GM12878 (cell line): ENCODE measurements around the gene ARSA. TPM values are rescaled to one million over a fixed set of nuclear protein-coding genes. Genes with fewer than 3 reads are reported as not detected.

ENCODE experiments used
- ATAC-seq: fragments of 200-7000 bp; cut with Tn5 transposase; 3 replicates; pipeline ENCODE4 v1.9.1; 2020; ENCODE audit warnings: mild to moderate bottlenecking, moderate library complexity
- BruUV-seq: library from RNA; stranded (reverse); fragments of 400-500 nt; replicated peaks from 2 replicates; lab custom pipeline; 2021; lab: Mats Ljungman, UMichigan
- CTCF ChIA-PET: fragments of 300-600 bp; sonication (Branson Sonifier 250); formaldehyde crosslinking; extraction: SDS; loops from one replicate; lab custom pipeline; 2021; ENCODE audit warnings: inconsistent platforms; lab: Yijun Ruan, JAX
- POLR2A ChIA-PET: fragments of 350-600 bp; formaldehyde crosslinking; extraction: SDS; loops from one replicate; lab custom pipeline; 2021; ENCODE audit warnings: inconsistent platforms; lab: Charles Lee
- RAD21 ChIA-PET: fragments of 300-600 bp; sonication (Branson Sonifier 250); formaldehyde crosslinking; loops from one replicate; lab custom pipeline; 2023; ENCODE audit warnings: antibody characterized with exemption; ENCODE audit not compliant: unreplicated experiment; lab: Charles Lee
- SMC1A ChIA-PET: fragments of 300-600 bp; sonication (Branson Sonifier 250); formaldehyde crosslinking; loops from one replicate; lab custom pipeline; 2023; ENCODE audit not compliant: unreplicated experiment, uncharacterized antibody; lab: Charles Lee
- DNase-seq: peaks from one replicate; pipeline ENCODE4 v3.0.0-alpha.2; 2011; ENCODE audit warnings: low read depth, low spot score
- FAIRE-seq: peaks from 3 replicates; lab custom pipeline; 2011; peaks lifted over from hg19 to GRCh38; lab: Jason Lieb, UNC
- H2AFZ ChIP-seq: 2 replicates; pipeline ENCODE4 v1.6.0; 2011; ENCODE audit warnings: low read depth, low read length, control low read depth; ENCODE audit not compliant: control insufficient read depth
- H3K27ac ChIP-seq: 2 replicates; pipeline ENCODE4 v1.5.1; 2011; ENCODE audit warnings: control low read depth; ENCODE audit not compliant: control insufficient read depth, insufficient read depth
- H3K27me3 ChIP-seq, 2 experiments: replicated peaks in 1 of 2; 2 replicates each; pipeline versions ENCODE4 v1.6.0 to v1.6.1; 2011; ENCODE audit warnings: low read length in 1 of 2; ENCODE audit not compliant: control insufficient read depth in 2 of 2, insufficient read depth in 2 of 2
- H3K36me3 ChIP-seq, 2 experiments: 2 replicates each; pipeline ENCODE4 v1.5.1; 2011; ENCODE audit warnings: low read length in 1 of 2; ENCODE audit not compliant: control insufficient read depth in 2 of 2, insufficient read depth in 2 of 2
- H3K4me1 ChIP-seq: 2 replicates; pipeline ENCODE4 v1.6.1; 2011; ENCODE audit warnings: mild to moderate bottlenecking, low read length, moderate library complexity, mixed read lengths; ENCODE audit not compliant: control insufficient read depth, insufficient read depth
- H3K4me2 ChIP-seq: 2 replicates; pipeline ENCODE4 v1.6.0; 2011; ENCODE audit warnings: control low read depth; ENCODE audit not compliant: control insufficient read depth, insufficient read depth
- H3K4me3 ChIP-seq: fragments of 200-600 bp; sonication (generic); 2 replicates; pipeline ENCODE4 v1.5.1; 2016
- H3K79me2 ChIP-seq: 2 replicates; pipeline ENCODE4 v1.6.0; 2011; ENCODE audit warnings: low read length; ENCODE audit not compliant: control insufficient read depth, insufficient read depth
- H3K9ac ChIP-seq: 2 replicates; pipeline ENCODE4 v1.8.0; 2011; ENCODE audit warnings: low read length, control low read depth, mixed read lengths; ENCODE audit not compliant: control insufficient read depth, insufficient read depth
- H3K9me3 ChIP-seq: replicated peaks from 3 replicates; pipeline ENCODE4 v1.5.1; 2011; ENCODE audit warnings: mild to moderate bottlenecking, low read length; ENCODE audit not compliant: control insufficient read depth, insufficient read depth
- H4K20me1 ChIP-seq: 2 replicates; pipeline ENCODE4 v1.6.0; 2011; ENCODE audit not compliant: control insufficient read depth, insufficient read depth
- IRF4 ChIP-seq: IDR thresholded peaks from 2 replicates; pipeline ENCODE4 v1.6.1; 2011; ENCODE audit warnings: low read depth, low read length
- MXI1 ChIP-seq: fragments of 150-350 bp; IDR thresholded peaks from 2 replicates; pipeline ENCODE4 v1.6.1; 2011; ENCODE audit warnings: low read depth, mild to moderate bottlenecking, inconsistent platforms, low read length, improper control_type of control experiment
- SIX5 ChIP-seq: IDR thresholded peaks from 2 replicates; pipeline ENCODE4 v1.6.1; 2011; ENCODE audit warnings: mild to moderate bottlenecking, low read depth, low read length, moderate library complexity; ENCODE audit not compliant: severe bottlenecking
- SREBF1 ChIP-seq: IDR thresholded peaks from 2 replicates; pipeline ENCODE4 v1.6.1; 2012; ENCODE audit warnings: mild to moderate bottlenecking, low read length
- WGBS: methylation state at CpG from one replicate; pipeline ENCODE4 v1.1.6; 2016; ENCODE audit warnings: low lambda C conversion rate; ENCODE audit not compliant: insufficient replicate concordance, insufficient coverage; ENCODE audit errors: missing lambda C conversion rate; 5-methylcytosine and 5-hydroxymethylcytosine counted together
- in situ Hi-C: fragments of 300-500 bp; cut with MboI; formaldehyde crosslinking; loops from 9 replicates; pipeline ENCODE4 v1.14.3; 2018; ENCODE audit warnings: mixed read lengths
- intact Hi-C: fragments of 100-400 bp; cut with micrococcal nuclease; formaldehyde crosslinking; loops from one replicate; pipeline ENCODE4 v1.14.2; 2022; ENCODE audit not compliant: unreplicated experiment
- polyA plus RNA-seq, 11 experiments: library from polyadenylated mRNA; depleted of rRNA in 4 of 11; unstranded in 6 of 11; stranded (reverse) in 5 of 11; fragments of >200 nt; fragmentation: Nextera tagmentation in 4 of 11; fragmentation: Illumina TruSeq in 1 of 11; extraction: Ambion mirVana in 4 of 11; extraction: Trizol in 1 of 11; gene quantifications; 1 replicate in 1 of 11; 2 replicates in 10 of 11; pipeline versions ENCODE4 v1.2.1 to v1.2.3, GENCODE V29; 2011 to 2016; ENCODE audit warnings: inconsistent platforms in 2 of 11, missing spikeins in 2 of 11, low read depth in 1 of 11
- total RNA-seq, 4 experiments: library from RNA; depleted of rRNA in 3 of 4; stranded (reverse); fragments of >200 nt in 3 of 4; fragmentation: Illumina TruSeq in 1 of 4; extraction: Trizol in 1 of 4; gene quantifications; 2 replicates each; pipeline versions ENCODE4 v1.2.1 to v1.2.3, GENCODE V29; 2013 to 2021
- TF ChIP-seq, protein P1 (sequence below): fragments of 450-650 bp; IDR thresholded peaks from 2 replicates; pipeline ENCODE4 v1.6.1; 2017; ENCODE audit warnings: mild to moderate bottlenecking, moderate library complexity

Gene ARSA
- total and polyA plus RNA-seq, 10 of the 15 experiments (the other 5 are each of a cell fraction or from before 2014, with no cell fraction given): 0.39 to 26.3 (median 9.8) TPM

DNA sequence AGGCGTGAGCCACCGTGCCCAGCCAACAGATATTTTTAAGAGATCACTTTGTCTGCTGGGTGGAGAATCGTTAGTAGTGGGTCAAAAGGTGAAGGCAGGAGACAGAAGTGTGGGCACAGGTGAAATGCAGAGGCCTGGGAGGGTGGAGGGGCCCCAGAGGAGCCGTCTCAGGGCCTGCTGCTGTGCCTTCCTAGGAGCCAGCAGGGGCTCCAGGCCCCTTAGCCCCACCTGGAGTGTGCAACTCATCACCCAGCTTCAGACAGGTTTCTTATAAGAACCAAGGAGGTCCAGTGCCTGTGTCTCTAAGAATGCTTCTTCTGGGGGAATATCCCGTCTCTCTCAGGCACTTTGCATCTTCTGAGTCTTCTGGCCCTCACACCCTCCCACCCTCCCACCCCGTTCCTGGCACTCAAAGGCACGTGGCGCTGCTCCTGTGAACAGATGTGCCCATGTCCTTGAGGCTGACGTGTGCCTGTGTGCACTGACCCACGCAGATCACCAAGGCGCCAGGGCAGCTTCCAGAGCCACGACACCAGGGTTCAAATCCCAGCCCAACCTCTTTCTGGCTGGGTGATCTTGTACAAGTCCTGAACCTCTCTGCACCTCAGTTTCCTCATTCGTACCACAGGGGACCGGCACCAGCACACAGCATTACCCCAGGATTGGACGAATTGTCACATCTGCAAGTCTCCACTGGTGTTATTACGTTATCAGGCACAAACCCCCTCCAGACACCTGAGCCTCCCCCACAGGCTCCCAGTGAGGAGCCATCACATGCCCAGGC lies 3.4 kb downstream of the ARSA start (continued):
- TF ChIP-seq MXI1 (no peak), SIX5 (no peak)

DNA sequence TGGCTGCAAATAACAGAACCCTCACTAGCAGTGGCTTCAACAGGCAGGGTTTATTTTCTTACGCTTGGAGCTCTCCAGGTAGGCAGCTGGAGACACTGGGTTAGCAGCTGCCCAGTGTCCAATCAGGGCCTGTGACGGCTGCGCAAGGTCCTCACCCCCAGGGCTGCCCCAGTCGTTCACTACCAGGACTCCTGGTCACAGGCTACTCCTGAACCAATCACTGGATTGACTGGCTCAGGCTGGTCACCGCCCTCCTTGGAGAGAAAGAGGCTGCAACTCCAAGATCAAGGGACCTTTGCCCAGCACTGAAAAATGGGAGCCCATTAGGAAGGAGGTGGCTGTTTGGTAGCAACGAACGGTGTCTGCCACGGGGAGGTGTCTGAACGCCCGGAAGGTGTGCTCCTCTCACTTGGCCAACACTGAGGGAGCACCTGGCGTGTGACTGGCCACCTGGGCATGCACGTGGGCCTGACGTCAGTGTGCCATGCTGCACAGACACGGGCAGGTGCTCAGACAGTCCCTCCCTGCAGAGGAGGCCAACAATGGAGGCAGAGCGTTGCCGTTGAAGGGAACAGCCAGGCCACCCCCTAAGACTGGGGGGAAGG lies 5.1 kb downstream of the ARSA start:
- intact Hi-C loops: loop anchor here (5.0 kb wide), 3 partner anchors 69 to 381 kb away; no protein-coding TSS in a partner anchor

More for the DNA sequence above, 5.1 kb downstream of the ARSA start:
- DNase-seq (no peak), FAIRE-seq (no peak), ATAC-seq (no peak)
- H3K36me3 ChIP-seq: no peaks in the 10 kb centered on the region; a peak in 2 of 4 replicates
- H3K4me1 ChIP-seq: peaks cover 28% of the 10 kb centered on the region
- TF ChIP-seq SREBF1: no peak
- no peak for TF ChIP-seq IRF4
- TF ChIP-seq, protein P1, sequence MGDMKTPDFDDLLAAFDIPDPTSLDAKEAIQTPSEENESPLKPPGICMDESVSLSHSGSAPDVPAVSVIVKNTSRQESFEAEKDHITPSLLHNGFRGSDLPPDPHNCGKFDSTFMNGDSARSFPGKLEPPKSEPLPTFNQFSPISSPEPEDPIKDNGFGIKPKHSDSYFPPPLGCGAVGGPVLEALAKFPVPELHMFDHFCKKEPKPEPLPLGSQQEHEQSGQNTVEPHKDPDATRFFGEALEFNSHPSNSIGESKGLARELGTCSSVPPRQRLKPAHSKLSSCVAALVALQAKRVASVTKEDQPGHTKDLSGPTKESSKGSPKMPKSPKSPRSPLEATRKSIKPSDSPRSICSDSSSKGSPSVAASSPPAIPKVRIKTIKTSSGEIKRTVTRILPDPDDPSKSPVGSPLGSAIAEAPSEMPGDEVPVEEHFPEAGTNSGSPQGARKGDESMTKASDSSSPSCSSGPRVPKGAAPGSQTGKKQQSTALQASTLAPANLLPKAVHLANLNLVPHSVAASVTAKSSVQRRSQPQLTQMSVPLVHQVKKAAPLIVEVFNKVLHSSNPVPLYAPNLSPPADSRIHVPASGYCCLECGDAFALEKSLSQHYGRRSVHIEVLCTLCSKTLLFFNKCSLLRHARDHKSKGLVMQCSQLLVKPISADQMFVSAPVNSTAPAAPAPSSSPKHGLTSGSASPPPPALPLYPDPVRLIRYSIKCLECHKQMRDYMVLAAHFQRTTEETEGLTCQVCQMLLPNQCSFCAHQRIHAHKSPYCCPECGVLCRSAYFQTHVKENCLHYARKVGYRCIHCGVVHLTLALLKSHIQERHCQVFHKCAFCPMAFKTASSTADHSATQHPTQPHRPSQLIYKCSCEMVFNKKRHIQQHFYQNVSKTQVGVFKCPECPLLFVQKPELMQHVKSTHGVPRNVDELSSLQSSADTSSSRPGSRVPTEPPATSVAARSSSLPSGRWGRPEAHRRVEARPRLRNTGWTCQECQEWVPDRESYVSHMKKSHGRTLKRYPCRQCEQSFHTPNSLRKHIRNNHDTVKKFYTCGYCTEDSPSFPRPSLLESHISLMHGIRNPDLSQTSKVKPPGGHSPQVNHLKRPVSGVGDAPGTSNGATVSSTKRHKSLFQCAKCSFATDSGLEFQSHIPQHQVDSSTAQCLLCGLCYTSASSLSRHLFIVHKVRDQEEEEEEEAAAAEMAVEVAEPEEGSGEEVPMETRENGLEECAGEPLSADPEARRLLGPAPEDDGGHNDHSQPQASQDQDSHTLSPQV: no peak
- H4K20me1 ChIP-seq: no peaks in the 10 kb centered on the region
- peaks cover 10% of the 10 kb centered on the region for H3K79me2 ChIP-seq
- no TSS peak for BruUV-seq
- peak overlapping the region; percentile 87; the same call in 1 of the 2 replicates for H2AFZ ChIP-seq
- SMC1A ChIA-PET: interaction anchor here (1.0 to 2.0 kb wide), 4 partner anchors 10 to 97 kb away, joined by 3 to 10 read pairs (median 5); partner anchors contain the start of gene SCO2
- CTCF ChIA-PET: interaction anchor here (0.8 to 3.3 kb wide), 9 partner anchors 11 to 309 kb away, joined by 3 to 32 read pairs (median 9); partner anchors contain the start of genes SCO2 and SYCE3
- WGBS: 82% methylated on average over 15 of the region's 16 CpGs
- H3K4me2 ChIP-seq: peak overlapping the region; percentile 100
- H3K4me3 ChIP-seq: no peak overlapping the region
- RAD21 ChIA-PET: interaction anchor here (2.3 to 4.0 kb wide), 5 partner anchors 75 to 281 kb away, joined by 9 to 43 read pairs (median 22); partner anchors contain the start of genes LMF2, NCAPH2 and SCO2
- H3K9ac ChIP-seq: peak overlapping the region; percentile 84
- peak overlapping the region; percentile 97 for H3K27ac ChIP-seq
- in situ Hi-C loops: loop anchor here (5.0 kb wide), 1 partner anchor 96 kb away; the partner anchor contains the start of gene SCO2
- H3K27me3 ChIP-seq: no peaks in the 10 kb centered on the region
- H3K9me3 ChIP-seq: no peaks in the 10 kb centered on the region
- POLR2A ChIA-PET: interaction anchor here (0.9 to 1.3 kb wide), 2 partner anchors 82 to 95 kb away, joined by 3 to 4 read pairs; no protein-coding TSS in a partner anchor
